ENCODE results near the gene CRLF1.

DNA sequence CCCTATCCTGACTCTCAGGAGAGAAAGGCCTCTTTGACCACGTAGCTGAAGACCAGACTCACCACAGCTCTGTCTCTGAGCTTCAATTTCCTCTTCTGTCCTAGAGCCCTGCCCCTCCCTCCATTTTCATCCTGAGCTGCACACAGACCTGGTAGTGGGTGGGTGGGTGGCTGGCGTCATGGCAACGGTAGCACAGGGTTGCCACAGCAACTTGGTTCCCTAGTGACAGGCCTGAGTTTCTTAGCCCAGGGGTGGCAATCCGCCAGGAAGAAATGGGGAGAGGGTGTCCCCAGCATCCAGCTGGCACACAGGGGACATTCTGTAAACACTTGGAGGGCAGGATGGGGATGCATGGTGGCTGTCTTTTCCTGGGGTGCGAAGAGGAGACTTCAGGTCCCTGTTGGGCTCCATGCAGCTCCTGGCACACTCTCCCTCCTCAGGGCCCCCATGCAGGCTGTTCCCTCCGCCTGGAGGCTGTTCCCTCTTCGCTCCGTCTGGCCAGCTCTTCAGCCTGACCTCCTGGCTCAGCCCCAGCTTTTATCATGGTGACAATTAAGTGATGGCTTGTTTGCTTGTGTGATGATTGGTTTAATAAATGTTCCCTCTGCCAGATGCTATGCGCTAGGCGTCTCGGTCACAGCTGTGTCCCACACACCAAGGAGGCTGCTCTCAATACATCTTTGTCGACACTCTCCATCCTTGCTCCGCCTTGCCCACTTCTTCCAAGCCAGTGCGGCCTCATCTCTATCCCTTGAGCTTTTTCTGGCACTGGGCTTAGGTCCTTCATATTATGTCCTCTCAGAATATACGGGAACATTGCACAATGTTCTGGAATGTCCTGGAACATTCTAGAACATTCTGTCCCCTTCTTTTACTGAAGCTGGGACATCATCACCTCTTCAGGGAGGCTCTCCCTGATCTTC is 22.8 kb upstream of the CRLF1 start:
- TF ChIP-seq, protein P1, sequence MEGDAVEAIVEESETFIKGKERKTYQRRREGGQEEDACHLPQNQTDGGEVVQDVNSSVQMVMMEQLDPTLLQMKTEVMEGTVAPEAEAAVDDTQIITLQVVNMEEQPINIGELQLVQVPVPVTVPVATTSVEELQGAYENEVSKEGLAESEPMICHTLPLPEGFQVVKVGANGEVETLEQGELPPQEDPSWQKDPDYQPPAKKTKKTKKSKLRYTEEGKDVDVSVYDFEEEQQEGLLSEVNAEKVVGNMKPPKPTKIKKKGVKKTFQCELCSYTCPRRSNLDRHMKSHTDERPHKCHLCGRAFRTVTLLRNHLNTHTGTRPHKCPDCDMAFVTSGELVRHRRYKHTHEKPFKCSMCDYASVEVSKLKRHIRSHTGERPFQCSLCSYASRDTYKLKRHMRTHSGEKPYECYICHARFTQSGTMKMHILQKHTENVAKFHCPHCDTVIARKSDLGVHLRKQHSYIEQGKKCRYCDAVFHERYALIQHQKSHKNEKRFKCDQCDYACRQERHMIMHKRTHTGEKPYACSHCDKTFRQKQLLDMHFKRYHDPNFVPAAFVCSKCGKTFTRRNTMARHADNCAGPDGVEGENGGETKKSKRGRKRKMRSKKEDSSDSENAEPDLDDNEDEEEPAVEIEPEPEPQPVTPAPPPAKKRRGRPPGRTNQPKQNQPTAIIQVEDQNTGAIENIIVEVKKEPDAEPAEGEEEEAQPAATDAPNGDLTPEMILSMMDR (IDR thresholded peaks at IDR 0.05), result no peak
- TF ChIP-seq ZFX (IDR thresholded peaks at IDR 0.05; ENCODE audit: borderline replicate concordance), result no peak

All from 22Rv1 (cell line).